NCI-H1694 (cell line): ENCODE data around the gene F13A1.

Experiments used
- DNase-seq: peaks from one replicate; lab custom pipeline; 2025; lab: John Stamatoyannopoulos, UW

The F13A1 gene

GRCh38 chr6:6319952-6320811 is at the start of gene F13A1:
Gene F13A1, minus strand, starts transcription at chr6:6320662. Its CDS starts 1,998 bp downstream, at chr6:6318664.
- DNase-seq = no peak

GRCh38 chr6:6368684-6369052 is 48.2 kb upstream of the F13A1 start:
- no peak for DNase-seq

- DNase-seq = no peak
Measured at GRCh38 chr6:6368040-6368683, 47.7 kb upstream of the F13A1 start.

GRCh38 chr6:6366803-6367202 is 46.3 kb upstream of the F13A1 start:
- no peak for DNase-seq

GRCh38 chr6:6365242-6365641 is 44.8 kb upstream of the F13A1 start:
- DNase-seq = no peak

- no peak for DNase-seq
Measured at GRCh38 chr6:6362056-6362840, 41.8 kb upstream of the F13A1 start.

GRCh38 chr6:6357530-6357929 is 37.1 kb upstream of the F13A1 start:
- no peak for DNase-seq

- no peak for DNase-seq
Measured at GRCh38 chr6:6357032-6357431, 36.6 kb upstream of the F13A1 start.

- no peak for DNase-seq
Measured at GRCh38 chr6:6352772-6353171, 32.3 kb upstream of the F13A1 start.

GRCh38 chr6:6351511-6352025 is 31.1 kb upstream of the F13A1 start:
- no peak for DNase-seq

GRCh38 chr6:6350696-6351095 is 30.2 kb upstream of the F13A1 start:
- DNase-seq = no peak

GRCh38 chr6:6348256-6348655 is 27.8 kb upstream of the F13A1 start:
- DNase-seq = no peak

GRCh38 chr6:6346427-6347023 is 26.1 kb upstream of the F13A1 start:
- no peak for DNase-seq

- no peak for DNase-seq
Measured at GRCh38 chr6:6333501-6333900, 13.0 kb upstream of the F13A1 start.

GRCh38 chr6:6332811-6333244 is 12.4 kb upstream of the F13A1 start:
- DNase-seq = no peak

- no peak for DNase-seq
Measured at GRCh38 chr6:6331946-6332601, 11.6 kb upstream of the F13A1 start.

- no peak for DNase-seq
Measured at GRCh38 chr6:6331393-6331792, 10.9 kb upstream of the F13A1 start.

GRCh38 chr6:6330407-6330806 is 9.9 kb upstream of the F13A1 start:
- no peak for DNase-seq

- DNase-seq = no peak
Measured at GRCh38 chr6:6328451-6328850, 8.0 kb upstream of the F13A1 start.

- no peak for DNase-seq
Measured at GRCh38 chr6:6323352-6323751, 2.9 kb upstream of the F13A1 start.

GRCh38 chr6:6320901-6321300 is 439 bp upstream of the F13A1 start:
- no peak for DNase-seq
